Activated CD8-positive, alpha-beta T cell treated with anti-CD3 and anti-CD28 coated beads for 36 hours (primary cell): ENCODE data around the gene GMPPB. TPM values are rescaled to one million over a fixed set of nuclear protein-coding genes. Genes with fewer than 3 reads are reported as not detected.
"Not testable (repeated sequence)": the region's sequence is repeated elsewhere in the genome, so short reads cannot be mapped to it uniquely, and the experiment has no call there.

Experiments used
- ATAC-seq: fragments of 200-7000 bp; cut with Tn5 transposase; one replicate; pipeline ENCODE4 v1.10.0; 2021; ENCODE audit warnings: mild to moderate bottlenecking, moderate library complexity
- CTCF ChIA-PET: fragments of 350-600 bp; sonication (Branson Sonifier 250); formaldehyde crosslinking; loops from one replicate; lab custom pipeline; 2021; ENCODE audit warnings: antibody characterized with exemption; lab: Charles Lee
- POLR2A ChIA-PET: fragments of 350-600 bp; sonication (Branson Sonifier 250); formaldehyde crosslinking; loops from one replicate; lab custom pipeline; 2021; ENCODE audit warnings: antibody characterized with exemption; lab: Charles Lee
- DNase-seq: peaks from one replicate; pipeline ENCODE4 v3.0.0-alpha.2; 2020
- H3K27ac Mint-ChIP-seq: one replicate; pipeline ENCODE4 v1.8.0; 2021; ENCODE audit warnings: mild to moderate bottlenecking, mixed read lengths
- H3K27me3 Mint-ChIP-seq: one replicate; pipeline ENCODE4 v1.8.0; 2021; ENCODE audit warnings: mixed read lengths
- H3K36me3 Mint-ChIP-seq: one replicate; pipeline ENCODE4 v1.8.0; 2021; ENCODE audit warnings: low read depth, mixed read lengths
- H3K4me1 Mint-ChIP-seq: one replicate; pipeline ENCODE4 v1.8.0; 2021; ENCODE audit warnings: low read depth, mixed read lengths
- H3K4me3 Mint-ChIP-seq: one replicate; pipeline ENCODE4 v1.8.0; 2021; ENCODE audit warnings: mild to moderate bottlenecking, moderate library complexity, mixed read lengths
- H3K9me3 Mint-ChIP-seq: one replicate; pipeline ENCODE4 v1.8.0; 2021; ENCODE audit warnings: mixed read lengths
- intact Hi-C: fragments of 100-400 bp; cut with micrococcal nuclease; formaldehyde crosslinking; loops from one replicate; pipeline ENCODE4 v1.10.0; 2022
- total RNA-seq, 2 experiments: library from RNA; stranded (reverse); gene quantifications; one replicate each; pipeline ENCODE4 v1.2.3, GENCODE V29; 2021
- TF ChIP-seq, protein P1 (sequence below): fragments of 200-600 bp; IDR thresholded peaks from one replicate; pipeline ENCODE4 v1.8.0; 2022; ENCODE audit warnings: antibody characterized with exemption, mild to moderate bottlenecking

The GMPPB gene
- total RNA-seq, 2 experiments from 2014 or later, result 34.7 to 35.2 TPM

- ChIA-PET CTCF (interaction anchor here (0.7 to 3.5 kb wide), 6 partner anchors 18 to 161 kb away, joined by 3 to 17 read pairs (median 6); partner anchors contain the start of genes AMIGO3 and INKA1), POLR2A (interaction anchor here (5.6 kb wide), 1 partner anchor 21 kb away, joined by 40 read pairs; the partner anchor contains the start of genes AMIGO3 and GMPPB)
- no peak overlapping the region for H3K4me3 Mint-ChIP-seq
- no peak for DNase-seq
- H3K27ac Mint-ChIP-seq, result no peak overlapping the region
- ATAC-seq, result no peak
- no peaks in the 10 kb centered on the region for H3K27me3 Mint-ChIP-seq
- intact Hi-C loops, result no loop called here
- no peaks in the 10 kb centered on the region for H3K4me1 Mint-ChIP-seq
- no peaks in the 10 kb centered on the region for H3K9me3 Mint-ChIP-seq
- TF ChIP-seq, protein P1, sequence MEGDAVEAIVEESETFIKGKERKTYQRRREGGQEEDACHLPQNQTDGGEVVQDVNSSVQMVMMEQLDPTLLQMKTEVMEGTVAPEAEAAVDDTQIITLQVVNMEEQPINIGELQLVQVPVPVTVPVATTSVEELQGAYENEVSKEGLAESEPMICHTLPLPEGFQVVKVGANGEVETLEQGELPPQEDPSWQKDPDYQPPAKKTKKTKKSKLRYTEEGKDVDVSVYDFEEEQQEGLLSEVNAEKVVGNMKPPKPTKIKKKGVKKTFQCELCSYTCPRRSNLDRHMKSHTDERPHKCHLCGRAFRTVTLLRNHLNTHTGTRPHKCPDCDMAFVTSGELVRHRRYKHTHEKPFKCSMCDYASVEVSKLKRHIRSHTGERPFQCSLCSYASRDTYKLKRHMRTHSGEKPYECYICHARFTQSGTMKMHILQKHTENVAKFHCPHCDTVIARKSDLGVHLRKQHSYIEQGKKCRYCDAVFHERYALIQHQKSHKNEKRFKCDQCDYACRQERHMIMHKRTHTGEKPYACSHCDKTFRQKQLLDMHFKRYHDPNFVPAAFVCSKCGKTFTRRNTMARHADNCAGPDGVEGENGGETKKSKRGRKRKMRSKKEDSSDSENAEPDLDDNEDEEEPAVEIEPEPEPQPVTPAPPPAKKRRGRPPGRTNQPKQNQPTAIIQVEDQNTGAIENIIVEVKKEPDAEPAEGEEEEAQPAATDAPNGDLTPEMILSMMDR, result no peak
- H3K36me3 Mint-ChIP-seq, result peaks cover 1% of the 10 kb centered on the region
Measured at GRCh38 chr3:49700453-49701128, 23.2 kb downstream of the GMPPB start.

- Mint-ChIP-seq H3K9me3 (no peaks in the 10 kb centered on the region), H3K4me3 (no peak overlapping the region), H3K27me3 (no peaks in the 10 kb centered on the region), H3K36me3 (peaks cover 1% of the 10 kb centered on the region), H3K27ac (no peak overlapping the region), H3K4me1 (no peaks in the 10 kb centered on the region)
- ATAC-seq, result no peak
- TF ChIP-seq, protein P1, result no peak
- no peak for DNase-seq
- ChIA-PET CTCF (no interaction called here), POLR2A (interaction anchor here (5.6 kb wide), 1 partner anchor 21 kb away, joined by 40 read pairs; the partner anchor contains the start of genes AMIGO3 and GMPPB)
- intact Hi-C loops, result no loop called here
Measured at GRCh38 chr3:49700014-49700413, 23.7 kb downstream of the GMPPB start.

DNA sequence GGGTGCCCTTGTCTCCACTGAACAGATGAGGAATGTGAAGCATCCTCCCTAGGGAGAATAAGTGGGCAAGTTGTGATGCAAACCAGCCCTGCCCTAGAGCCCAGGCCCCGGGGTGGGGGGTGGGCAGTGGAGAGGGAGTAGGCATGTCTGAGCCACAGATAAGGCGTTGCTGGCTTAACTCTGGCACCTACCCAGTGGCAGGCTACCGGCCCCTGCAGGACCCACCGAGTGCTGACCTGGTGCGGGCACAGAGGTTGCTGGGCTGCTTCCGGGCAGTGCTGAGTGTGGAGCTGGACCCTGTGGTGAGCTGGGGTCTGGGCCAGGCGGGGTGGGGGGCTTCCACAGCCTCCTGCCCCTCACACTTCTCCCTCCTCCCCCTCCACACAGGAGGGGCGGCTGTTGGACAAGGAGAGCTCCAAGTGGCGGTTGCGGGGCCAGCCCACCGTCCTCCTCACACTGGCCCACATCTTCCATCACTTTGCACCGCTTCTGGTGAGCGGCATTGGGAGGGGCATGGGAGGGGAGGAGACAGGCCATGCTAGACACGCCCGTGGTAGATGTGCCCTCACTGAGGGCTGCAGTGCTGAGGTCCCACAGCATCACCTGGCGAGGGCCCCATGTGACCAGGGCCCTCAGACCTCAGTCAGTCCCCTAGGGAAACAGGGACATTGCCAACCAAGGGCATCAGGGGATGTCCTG lies 24.3 kb downstream of the GMPPB start:
- ATAC-seq (no peak), DNase-seq (no peak)
- intact Hi-C loops, result no loop called here
- H3K9me3 Mint-ChIP-seq, result no peaks in the 10 kb centered on the region
- no peaks in the 10 kb centered on the region for H3K4me1 Mint-ChIP-seq
- POLR2A ChIA-PET, result interaction anchor here (5.6 kb wide), 1 partner anchor 22 kb away, joined by 40 read pairs; the partner anchor contains the start of genes AMIGO3 and GMPPB
- H3K36me3 Mint-ChIP-seq, result peaks cover 1% of the 10 kb centered on the region
- H3K4me3 Mint-ChIP-seq, result no peak overlapping the region
- CTCF ChIA-PET, result no interaction called here
- H3K27ac Mint-ChIP-seq, result no peak overlapping the region
- no peaks in the 10 kb centered on the region for H3K27me3 Mint-ChIP-seq
- TF ChIP-seq, protein P1, result no peak

DNA sequence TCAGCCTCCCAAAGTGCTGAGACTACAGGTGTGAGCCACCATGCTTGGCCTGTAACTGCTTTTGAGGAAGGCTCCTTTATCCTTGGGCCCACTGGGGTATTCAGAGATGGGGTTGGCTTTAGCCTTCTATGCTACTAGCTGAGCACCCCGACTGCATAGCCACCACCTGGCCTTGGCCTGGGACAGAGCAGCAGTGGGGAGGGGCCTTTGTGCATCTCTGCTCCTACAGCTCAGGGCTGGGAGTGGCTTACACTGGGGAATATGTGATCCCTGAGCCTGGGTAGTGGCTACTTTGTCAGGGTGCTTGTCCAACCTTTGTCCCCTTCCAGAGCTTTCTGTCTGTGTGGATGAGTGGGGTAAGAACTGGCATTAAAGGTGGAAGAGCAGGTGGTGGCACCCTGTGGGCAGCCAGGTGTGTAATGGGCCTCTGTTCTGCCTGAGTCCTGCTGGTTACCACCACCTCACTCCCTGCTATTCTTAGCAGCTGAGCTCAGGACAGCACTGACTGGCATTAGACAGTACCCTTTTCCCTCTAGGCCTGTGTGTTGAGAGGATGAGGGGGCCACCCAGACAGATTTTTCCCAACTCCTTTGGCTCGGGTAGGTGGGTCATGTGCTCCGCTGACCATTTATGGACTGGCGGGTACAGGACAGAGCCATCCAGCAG lies 28.3 kb downstream of the GMPPB start:
- CTCF ChIA-PET, H3K4me1 Mint-ChIP-seq, H3K36me3 Mint-ChIP-seq, DNase-seq, H3K9me3 Mint-ChIP-seq, H3K27me3 Mint-ChIP-seq, H3K4me3 Mint-ChIP-seq, H3K27ac Mint-ChIP-seq, ATAC-seq, intact Hi-C loops, POLR2A ChIA-PET: not testable (repeated sequence)

DNA sequence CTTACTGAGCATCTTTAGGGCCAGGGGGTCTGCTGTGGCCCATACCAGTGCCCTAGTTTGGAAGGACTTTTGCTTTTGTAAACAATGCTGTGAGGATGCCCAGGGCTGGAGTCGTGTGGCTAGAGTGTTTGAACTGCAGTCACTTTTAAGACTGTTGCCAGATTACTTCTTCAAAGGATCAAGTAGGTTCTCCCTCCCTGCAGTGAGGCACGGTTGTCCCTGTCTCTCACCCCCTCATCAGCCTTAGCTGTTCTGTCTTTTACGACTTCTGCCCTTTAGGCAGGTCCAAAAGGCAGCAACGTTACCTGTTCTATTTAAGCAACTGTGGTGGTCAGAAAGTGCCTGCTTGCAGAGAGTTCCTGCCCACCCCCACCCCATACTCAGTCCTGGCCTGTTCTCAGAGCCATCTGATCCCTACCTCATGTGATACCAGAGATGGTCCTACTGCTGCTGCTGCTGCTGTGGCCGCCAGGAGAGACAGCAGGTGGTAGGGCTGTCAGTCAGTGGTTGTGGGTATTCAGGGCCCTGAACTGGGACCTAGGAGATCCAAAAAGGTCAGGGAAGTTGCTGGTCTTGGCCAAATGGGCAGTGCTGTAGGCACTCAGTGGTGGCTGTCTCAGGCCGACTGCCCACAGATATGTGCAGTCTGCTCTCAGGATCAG lies 29.2 kb downstream of the GMPPB start:
- H3K27ac Mint-ChIP-seq, H3K9me3 Mint-ChIP-seq, CTCF ChIA-PET, H3K36me3 Mint-ChIP-seq, H3K4me3 Mint-ChIP-seq, ATAC-seq, POLR2A ChIA-PET, DNase-seq, H3K27me3 Mint-ChIP-seq, intact Hi-C loops: not testable (repeated sequence)
- peaks cover 13% of the 10 kb centered on the region for H3K4me1 Mint-ChIP-seq

GRCh38 chr3:49691481-49691880 lies 32.3 kb downstream of the GMPPB start:
- H3K27ac Mint-ChIP-seq, H3K4me3 Mint-ChIP-seq, POLR2A ChIA-PET, H3K27me3 Mint-ChIP-seq, intact Hi-C loops, ATAC-seq, H3K9me3 Mint-ChIP-seq, H3K36me3 Mint-ChIP-seq, DNase-seq, CTCF ChIA-PET: not testable (repeated sequence)
- peaks cover 19% of the 10 kb centered on the region for H3K4me1 Mint-ChIP-seq

DNA sequence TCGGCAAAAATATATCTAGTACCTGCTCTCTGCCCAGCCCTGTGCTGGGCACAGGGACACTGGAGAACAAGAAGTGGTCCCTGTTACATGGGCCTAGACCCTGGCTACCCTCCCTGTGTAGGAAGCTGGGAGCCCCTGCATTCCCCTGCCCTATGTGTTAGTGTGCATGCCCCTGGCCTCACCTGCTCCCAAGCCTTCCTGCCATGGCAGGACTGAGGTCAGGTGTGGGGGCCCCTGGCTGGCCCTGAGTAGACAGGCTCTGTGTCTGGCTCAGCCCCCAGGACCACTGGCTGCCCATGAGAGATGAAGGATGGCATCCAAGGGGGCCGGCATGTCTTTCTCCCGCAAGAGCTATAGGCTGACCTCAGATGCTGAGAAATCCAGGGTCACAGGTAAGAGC lies 32.9 kb downstream of the GMPPB start:
- H3K36me3 Mint-ChIP-seq, H3K27ac Mint-ChIP-seq, H3K9me3 Mint-ChIP-seq, intact Hi-C loops, CTCF ChIA-PET, ATAC-seq, DNase-seq, H3K27me3 Mint-ChIP-seq: not testable (repeated sequence)
- Mint-ChIP-seq H3K4me1 (peaks cover 19% of the 10 kb centered on the region), H3K4me3 (peak overlapping the region; percentile 97)
- POLR2A ChIA-PET, result interaction anchor here (0.6 kb wide), 1 partner anchor 27 kb away, joined by 3 read pairs; no protein-coding TSS in a partner anchor

DNA sequence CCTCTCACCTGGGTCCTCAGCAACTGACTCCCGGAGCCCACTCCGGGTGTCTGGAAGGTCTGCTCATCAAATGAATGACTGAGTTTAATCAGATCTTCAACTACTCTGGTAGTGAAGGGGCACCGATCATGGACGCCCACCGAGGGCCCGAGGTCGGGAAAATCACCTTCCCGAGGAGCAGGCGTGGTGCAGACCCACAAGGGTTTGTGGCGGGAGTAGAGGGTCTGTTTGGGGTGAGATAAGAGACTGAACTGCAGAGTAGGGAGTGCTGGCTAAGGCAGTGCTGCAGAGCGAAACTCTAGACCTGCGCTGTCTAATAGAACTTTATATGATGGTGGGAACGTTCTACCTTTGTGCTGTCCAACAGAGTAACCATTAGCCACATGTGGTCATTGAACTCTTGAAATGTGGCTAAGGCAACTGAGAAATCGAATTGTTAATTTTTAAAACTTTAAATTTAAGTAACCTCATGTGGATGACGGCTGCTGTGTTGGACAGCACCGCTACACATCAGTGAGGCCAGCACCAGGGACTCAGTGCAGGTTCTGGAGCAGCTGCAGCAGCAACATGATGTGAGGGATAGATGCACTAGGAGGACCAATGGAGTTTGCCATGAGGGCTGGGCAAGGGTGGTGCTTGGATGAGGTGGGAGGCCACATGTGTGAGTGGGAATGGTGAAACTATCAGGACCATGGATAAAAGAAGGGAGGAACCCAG lies 33.7 kb downstream of the GMPPB start:
- ChIA-PET CTCF (interaction anchor here (1.2 kb wide), 1 partner anchor 150 kb away, joined by 5 read pairs; no protein-coding TSS in a partner anchor), POLR2A (interaction anchor here (0.6 to 1.0 kb wide), 2 partner anchors 28 to 150 kb away, joined by 3 to 4 read pairs; no protein-coding TSS in a partner anchor)
- Mint-ChIP-seq H3K4me1 (peaks cover 22% of the 10 kb centered on the region), H3K27ac (peak overlapping the region; percentile 94), H3K4me3 (peak overlapping the region; percentile 97)
- H3K9me3 Mint-ChIP-seq, DNase-seq, ATAC-seq, intact Hi-C loops, H3K27me3 Mint-ChIP-seq, H3K36me3 Mint-ChIP-seq: not testable (repeated sequence)
